ENCODE measurements around the gene LRRTM4.
"Not testable (repeated sequence)": the region's sequence is repeated elsewhere in the genome, so short reads cannot be mapped to it uniquely, and the experiment has no call there.

The LRRTM4 gene

GRCh38 chr2:76829374-76830234, 692.6 kb downstream of the LRRTM4 start:
- DNase-seq: no peak

GRCh38 chr2:76826691-76827090, 695.5 kb downstream of the LRRTM4 start:
- DNase-seq: no peak

GRCh38 chr2:76825140-76825970, 696.8 kb downstream of the LRRTM4 start:
- DNase-seq: no peak

- DNase-seq: no peak
These were observed 700.4 kb downstream of the LRRTM4 start for GRCh38 chr2:76821731-76822130.

GRCh38 chr2:76813084-76813483, 709.1 kb downstream of the LRRTM4 start:
- DNase-seq: no peak

GRCh38 chr2:76812156-76812555, 710.0 kb downstream of the LRRTM4 start:
- no peak for DNase-seq

- no peak for DNase-seq
These were observed 713.0 kb downstream of the LRRTM4 start for GRCh38 chr2:76809136-76809535.

GRCh38 chr2:76808732-76809131, 713.4 kb downstream of the LRRTM4 start:
- no peak for DNase-seq

- no peak for DNase-seq
These were observed 728.4 kb downstream of the LRRTM4 start for GRCh38 chr2:76793647-76794334.

GRCh38 chr2:76781313-76781712, 740.9 kb downstream of the LRRTM4 start:
- not testable (repeated sequence) for DNase-seq

GRCh38 chr2:76763276-76763675, 758.9 kb downstream of the LRRTM4 start:
- no peak for DNase-seq

- no peak for DNase-seq
These were observed 761.8 kb downstream of the LRRTM4 start for GRCh38 chr2:76760367-76760704.

- DNase-seq: no peak
These were observed 762.4 kb downstream of the LRRTM4 start for GRCh38 chr2:76759634-76760366.

GRCh38 chr2:76752506-76752905, 769.7 kb downstream of the LRRTM4 start:
- no peak for DNase-seq

- peak; percentile 1 for DNase-seq
These were observed 772.3 kb downstream of the LRRTM4 start for GRCh38 chr2:76749858-76750257.

- DNase-seq: no peak
These were observed 773.4 kb downstream of the LRRTM4 start for GRCh38 chr2:76748581-76749296.

GRCh38 chr2:76745605-76746004, 776.6 kb downstream of the LRRTM4 start:
- DNase-seq: no peak

GRCh38 chr2:76737607-76738006, 784.6 kb downstream of the LRRTM4 start:
- no peak for DNase-seq

GRCh38 chr2:76733736-76734135, 788.4 kb downstream of the LRRTM4 start:
- DNase-seq: no peak

- no peak for DNase-seq
These were observed 791.0 kb downstream of the LRRTM4 start for GRCh38 chr2:76731157-76731556.

GRCh38 chr2:76730021-76730420, 792.2 kb downstream of the LRRTM4 start:
- no peak for DNase-seq

- no peak for DNase-seq
These were observed 801.0 kb downstream of the LRRTM4 start for GRCh38 chr2:76721226-76721625.

Measured in OCI-M1 (cell line).